Skeletal muscle cell (primary cell): Measurements from ENCODE around the gene DUSP1.
"Not testable (repeated sequence)": the region's sequence is repeated elsewhere in the genome, so short reads cannot be mapped to it uniquely, and the experiment has no call there.

ENCODE experiments used
- DNase-seq: peaks from one replicate; pipeline ENCODE4 v3.0.0-alpha.2; 2010; ENCODE audit warnings: low read depth
- H3K4me3 ChIP-seq: 2 replicates; pipeline ENCODE4 v1.5.1; 2011; ENCODE audit warnings: low read depth, mild to moderate bottlenecking, control low read depth, low read length, moderate library complexity

Gene DUSP1

DNA sequence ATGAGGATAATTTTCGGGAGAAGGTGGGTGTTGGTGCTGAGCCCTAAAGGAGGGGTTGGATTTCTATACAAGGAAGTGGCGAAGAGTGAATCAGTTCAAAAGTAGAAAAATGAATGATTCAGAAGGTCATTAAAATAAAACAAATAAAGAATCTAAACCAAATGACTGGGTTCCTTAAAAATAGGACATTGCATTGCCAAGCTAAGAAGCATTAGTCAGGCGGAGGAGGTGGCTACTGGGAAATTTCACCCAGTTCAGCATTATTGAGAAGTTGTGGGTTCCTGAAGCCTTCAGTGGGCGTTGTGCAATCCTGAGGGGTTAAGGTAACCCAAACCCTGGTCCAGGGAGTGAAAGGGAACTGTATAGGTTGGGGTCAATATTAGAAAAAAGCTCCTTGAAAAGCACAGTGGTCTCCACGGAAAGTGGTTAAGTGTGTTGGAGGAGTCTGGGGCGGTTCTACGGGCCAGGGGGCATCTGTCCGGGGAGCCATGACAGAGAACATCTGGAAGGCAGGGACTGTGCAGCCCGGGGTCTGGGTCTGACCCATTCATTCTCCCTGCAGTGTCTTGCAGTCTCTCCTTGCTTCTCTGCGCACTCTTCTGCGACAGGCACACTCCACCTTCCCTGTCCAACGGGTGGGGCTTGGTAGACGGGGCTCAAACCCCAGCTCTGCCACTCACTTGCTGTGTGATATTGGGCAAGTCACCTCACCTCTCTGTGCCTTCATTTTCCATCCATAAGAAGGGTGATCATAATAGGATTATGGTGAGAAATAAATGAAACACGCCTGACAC, 27.6 kb upstream of the DUSP1 start:
- H3K4me3 ChIP-seq = no peak overlapping the region
- DNase-seq = peak; percentile 89

DNA sequence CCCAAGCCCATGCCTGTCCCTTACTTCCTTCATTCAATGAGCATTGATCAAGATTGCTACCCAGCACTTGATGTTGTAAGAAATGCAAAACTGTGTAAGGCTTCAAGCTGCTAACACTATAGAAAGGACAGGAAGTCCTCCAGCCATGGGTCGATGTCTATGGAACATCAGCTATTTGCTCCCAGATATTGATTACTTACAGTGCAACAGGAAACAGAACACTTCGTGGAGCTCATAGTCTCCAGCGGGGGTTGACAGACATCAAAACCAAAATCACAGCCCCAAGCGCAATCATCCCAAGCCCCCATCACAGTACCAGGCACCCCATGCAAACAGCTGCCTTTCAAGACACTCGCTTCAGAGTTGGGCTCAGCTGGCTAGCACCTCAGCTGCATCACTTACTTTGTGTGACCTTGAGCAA, 26.8 kb upstream of the DUSP1 start:
- DNase-seq = no peak

DNA sequence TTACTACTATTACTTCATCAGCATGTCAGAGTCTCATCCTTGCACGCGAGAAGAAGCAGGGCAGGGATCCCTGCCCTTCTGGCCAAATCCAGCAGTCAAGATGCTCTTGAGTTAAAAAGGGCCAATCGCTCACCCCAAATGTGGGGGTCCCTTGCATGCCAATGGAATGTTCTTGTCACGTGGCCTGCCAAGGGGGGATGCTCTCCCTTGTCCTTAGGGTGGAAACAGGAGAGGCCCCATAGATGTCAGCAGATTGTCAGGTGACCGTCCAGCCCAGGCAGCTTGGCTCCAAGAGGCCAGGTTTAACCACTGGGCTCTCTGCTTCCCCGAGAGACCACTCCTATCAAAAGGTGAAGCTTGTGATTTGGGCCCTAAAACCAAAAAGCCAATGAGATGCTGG, 25.3 kb upstream of the DUSP1 start:
- DNase-seq = no peak
- H3K4me3 ChIP-seq = no peak overlapping the region

More for the DNA sequence above, 26.8 kb upstream of the DUSP1 start:
- no peak overlapping the region for H3K4me3 ChIP-seq

DNA sequence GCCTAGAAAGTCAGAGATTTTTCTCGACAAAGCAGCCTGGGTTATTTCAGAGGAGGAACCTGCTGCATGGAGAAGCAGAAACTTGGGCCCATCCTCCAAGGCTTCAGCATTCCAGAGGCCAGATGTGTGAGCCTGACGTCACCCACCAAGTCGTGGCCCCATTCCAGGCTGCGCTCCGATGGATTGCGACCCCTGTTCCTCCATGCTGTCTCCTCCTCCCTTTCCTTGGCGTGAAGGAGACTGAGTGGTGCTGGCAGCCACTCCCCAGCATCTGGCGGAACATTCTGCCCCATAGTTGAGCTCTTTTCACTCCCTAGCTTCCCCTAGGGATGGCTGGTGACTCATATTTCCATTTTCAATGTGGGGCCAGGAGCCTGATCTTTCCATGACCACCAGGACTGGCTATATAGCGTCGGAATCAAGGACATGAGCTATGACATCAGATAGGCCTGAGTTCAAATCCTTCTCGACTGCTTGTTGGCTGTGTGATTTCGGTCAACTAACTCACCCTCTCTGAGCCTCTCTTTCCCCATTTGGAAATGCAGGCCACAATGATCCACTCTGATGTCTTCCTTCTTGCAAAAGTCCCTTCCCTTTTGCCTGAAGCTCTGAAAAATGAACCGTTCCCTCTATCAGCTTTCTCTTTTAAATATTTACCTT, 24.5 kb upstream of the DUSP1 start:
- no peak overlapping the region for H3K4me3 ChIP-seq
- peak; percentile 100 for DNase-seq

DNA sequence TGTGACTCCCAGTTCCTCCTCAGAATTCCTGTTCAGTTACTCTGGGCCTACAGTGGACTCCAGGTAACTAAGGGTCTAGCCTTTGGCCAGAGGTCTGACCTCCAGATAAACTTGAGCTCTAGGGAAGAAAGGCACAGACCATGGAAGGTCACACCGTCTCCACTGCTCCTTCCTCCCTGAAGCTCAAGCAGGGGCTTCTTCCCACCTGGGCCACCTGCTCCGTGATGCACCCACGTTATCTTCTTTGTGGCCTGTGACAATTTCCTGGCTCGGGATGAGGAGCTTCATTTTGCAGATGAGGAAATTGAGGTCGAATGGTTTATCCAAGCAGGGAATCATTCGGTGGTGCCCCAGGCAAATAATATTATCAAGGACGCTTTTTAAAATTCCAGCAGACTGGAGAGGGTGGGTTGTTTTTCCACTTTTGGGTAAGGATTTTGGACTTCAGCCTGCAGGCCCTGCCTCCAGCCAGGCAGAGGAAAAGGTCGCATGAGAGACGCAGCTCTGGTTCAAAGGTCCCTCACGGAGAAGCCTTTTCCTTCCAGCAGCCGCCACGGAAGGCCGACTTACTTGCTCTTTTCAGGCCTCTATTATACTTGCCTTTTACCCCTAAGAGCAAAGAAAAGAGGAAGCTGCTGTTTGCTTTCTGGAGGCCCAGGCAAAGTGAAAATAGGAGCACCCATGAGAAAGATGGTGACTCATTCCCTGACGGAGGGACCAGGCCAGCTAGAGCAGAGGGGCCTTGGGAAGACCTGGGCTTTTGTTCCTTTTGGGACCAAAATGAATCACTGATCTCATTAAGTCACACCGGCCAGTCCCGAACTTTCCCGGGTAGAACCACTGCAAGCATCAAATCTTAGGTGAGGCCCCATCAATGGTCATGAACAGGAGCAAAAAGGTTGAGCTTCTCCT, 22.8 kb upstream of the DUSP1 start:
- no peak overlapping the region for H3K4me3 ChIP-seq
- DNase-seq = no peak

- H3K4me3 ChIP-seq = no peak overlapping the region
- DNase-seq = no peak
Observed at GRCh38 chr5:172792701-172793570, 21.9 kb upstream of the DUSP1 start.

DNA sequence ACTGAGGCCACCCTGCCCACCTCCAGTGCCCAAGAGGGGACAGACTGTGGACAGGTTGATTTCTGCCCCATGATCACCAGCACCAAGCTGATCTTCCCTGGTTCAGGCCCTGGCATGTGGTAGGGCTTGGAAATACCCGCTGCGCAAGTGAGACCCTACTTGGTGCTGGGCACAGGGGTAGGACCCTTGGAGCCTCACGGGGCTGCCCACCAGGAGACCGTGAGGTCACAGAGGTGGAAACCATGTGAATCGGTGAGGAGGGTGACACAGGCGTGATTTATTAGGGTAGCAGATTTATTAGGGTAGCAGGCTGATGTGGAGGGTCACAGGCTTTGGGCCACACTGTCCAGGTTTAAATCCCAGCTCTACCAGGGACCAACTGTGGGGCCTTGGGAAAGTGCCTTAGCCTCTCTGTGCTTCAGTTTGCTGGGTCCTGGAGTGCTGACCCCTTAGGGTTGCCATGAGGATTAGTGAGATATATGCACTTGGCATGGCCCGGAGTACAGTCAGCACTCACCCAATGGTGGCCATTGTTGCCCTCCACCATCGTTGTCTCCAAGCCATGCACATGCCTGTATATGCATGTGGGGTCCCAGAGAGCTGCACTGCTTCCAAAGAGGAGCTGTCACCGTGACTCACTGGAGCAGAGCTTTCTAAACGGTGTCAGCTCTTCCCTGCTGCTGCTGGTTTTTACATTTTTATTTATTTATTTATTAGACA, 20.9 kb upstream of the DUSP1 start:
- H3K4me3 ChIP-seq = no peak overlapping the region
- DNase-seq = no peak

GRCh38 chr5:172791286-172791685, 20.3 kb upstream of the DUSP1 start:
- no peak for DNase-seq
- no peak overlapping the region for H3K4me3 ChIP-seq

- DNase-seq = no peak
- H3K4me3 ChIP-seq = no peak overlapping the region
Observed at GRCh38 chr5:172790496-172790889, 19.5 kb upstream of the DUSP1 start.

DNA sequence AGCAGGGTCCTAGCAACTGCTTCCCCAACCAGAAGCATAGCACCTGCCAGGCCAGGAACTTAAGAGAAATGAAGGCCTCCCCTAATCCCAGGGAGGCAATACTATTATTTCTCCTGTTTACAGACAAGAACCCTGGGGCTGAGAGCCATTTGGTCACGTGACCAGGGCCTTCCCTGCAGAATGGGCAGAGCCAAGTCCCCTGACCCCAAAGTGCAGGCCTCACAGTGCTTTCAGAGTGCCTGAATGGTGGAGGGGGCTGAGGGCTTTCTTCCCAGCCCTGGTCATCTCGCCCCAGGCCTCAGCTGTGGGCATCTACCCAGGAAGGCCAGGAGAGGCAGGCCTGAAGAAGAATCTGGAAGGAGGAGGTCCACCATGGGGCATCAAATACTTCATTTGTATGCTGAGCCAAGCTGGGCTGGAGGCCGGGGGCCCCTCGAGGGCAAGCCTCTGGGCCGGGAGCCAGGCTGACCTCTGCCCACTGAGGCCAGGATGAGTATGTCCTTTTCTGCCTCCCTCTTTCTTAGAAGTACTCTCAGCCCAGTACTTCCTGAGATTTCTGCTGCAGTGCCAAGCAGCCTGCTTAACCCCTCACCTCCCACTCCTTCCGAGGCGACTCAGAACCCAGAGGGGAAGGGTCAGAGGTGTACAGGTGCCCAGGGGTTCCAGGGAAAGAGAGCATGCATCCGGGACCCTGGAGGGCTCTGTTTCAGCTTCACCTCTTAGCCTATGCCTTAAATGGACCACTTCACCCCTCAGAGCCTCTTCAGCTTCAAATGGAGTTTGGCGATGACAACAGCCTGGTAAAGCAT, 18.9 kb upstream of the DUSP1 start:
- no peak for DNase-seq
- no peak overlapping the region for H3K4me3 ChIP-seq

DNA sequence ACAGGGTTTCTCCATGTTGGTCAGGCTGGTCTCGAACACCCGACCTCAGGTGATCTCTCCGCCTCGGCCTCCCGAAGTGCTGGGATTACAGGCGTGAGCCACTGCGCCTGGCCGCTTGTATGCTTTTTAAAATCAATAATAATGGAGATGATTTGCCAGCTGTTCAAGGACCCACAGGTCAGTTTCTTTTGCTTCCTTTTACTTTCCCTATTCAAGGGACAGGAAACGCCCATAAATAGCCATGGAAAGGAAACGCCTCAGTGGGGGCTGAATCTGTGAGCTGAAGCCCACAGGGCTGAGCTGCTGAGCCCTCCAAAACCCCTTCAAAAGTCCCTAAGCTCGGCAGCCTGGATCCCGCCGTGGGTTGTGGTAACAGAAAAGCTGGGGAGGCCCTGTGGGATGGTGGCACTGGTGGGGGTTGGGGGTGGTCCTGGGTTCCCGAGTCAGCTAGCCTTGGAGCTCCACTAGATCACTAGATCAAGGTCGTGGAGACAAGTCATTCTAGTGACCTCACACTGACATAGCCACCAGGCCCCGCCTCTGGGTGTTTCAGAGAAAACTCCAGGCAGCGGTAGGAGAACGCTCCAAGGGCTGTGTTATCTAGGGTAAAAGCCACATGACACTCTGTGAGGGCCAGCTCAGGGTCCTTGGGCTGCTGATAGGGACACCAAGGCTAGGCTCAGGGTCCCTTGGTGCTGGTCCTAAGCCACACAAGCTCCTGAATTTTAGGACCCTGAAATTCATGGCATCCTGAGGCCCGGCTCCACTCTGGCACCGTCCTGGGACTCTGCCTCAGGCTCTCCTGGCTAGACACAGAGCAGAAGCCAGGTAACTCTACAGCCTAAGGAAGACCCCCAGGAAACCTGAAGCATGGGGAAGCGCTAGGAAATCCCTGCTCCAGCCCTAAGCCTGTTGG, 18.0 kb upstream of the DUSP1 start:
- H3K4me3 ChIP-seq = no peak overlapping the region
- no peak for DNase-seq

- not testable (repeated sequence) for DNase-seq
Observed at GRCh38 chr5:172787538-172787937, 16.5 kb upstream of the DUSP1 start.

GRCh38 chr5:172786736-172787462, 15.9 kb upstream of the DUSP1 start:
- no peak for DNase-seq
- H3K4me3 ChIP-seq = no peak overlapping the region

More at GRCh38 chr5:172787538-172787937, 16.5 kb upstream of the DUSP1 start:
- not testable (repeated sequence) for H3K4me3 ChIP-seq

DNA sequence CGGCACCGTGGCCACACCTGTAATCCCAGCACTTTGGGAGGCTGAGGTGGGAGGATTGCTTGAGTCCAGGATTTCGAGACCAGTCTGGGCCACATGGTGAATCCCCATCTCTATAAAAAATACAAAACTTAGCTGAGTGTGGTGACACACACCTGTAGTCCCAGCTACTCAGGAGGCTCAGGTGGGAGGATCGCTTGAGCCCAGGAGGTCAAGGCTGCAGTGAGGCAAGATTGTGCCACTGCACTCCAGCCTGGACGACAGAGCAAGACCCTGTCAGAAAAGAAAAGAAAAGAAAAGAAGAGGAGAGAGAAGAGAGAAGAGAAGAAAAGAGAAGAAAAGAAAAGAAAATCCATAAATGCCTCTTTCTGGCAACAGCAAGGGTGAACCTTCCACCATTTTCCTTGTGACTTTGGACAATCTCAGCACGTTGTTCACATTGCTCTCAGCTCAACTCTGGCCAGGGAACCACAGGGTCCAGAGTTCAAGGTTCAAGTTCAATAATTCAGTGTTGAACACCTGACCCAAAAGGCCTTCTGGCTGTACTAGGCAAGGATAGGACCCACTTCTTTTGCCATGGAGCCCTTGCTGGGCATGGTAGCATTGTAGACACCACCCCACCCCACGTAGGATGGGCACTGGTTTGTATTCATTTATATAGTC, 14.6 kb upstream of the DUSP1 start:
- DNase-seq = no peak

GRCh38 chr5:172784162-172784561, 13.2 kb upstream of the DUSP1 start:
- not testable (repeated sequence) for DNase-seq, H3K4me3 ChIP-seq

More for the DNA sequence above, 14.6 kb upstream of the DUSP1 start:
- H3K4me3 ChIP-seq = no peak overlapping the region

DNA sequence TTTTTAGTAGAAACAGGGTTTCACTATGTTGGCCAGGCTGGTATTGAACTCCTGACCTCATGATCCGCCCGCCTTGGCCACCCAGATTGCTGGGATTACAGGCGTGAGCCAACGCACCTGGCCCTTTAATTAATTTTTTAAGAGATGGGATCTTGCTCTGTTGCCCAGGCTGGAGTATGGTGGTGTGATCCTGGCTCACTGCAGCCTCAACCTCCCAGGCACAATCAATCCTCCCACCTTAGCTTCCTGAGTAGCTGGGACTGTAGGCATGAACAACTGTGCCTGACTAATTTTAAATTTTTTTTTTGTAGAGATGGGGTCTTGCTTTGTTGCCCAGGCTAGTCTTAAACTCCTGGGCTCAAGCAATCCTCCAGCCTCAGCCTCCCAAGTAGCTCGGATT, 12.3 kb upstream of the DUSP1 start:
- DNase-seq = not testable (repeated sequence)

More for the DNA sequence above, 12.3 kb upstream of the DUSP1 start:
- H3K4me3 ChIP-seq = not testable (repeated sequence)
